Large intestine (tissue), 3 donors: ENCODE results near the gene NCOA6. TPM values are rescaled to one million over a fixed set of nuclear protein-coding genes. Genes with fewer than 3 reads are reported as not detected.

ENCODE experiments used
- DNase-seq, 2 donors: peaks; one replicate each; pipeline versions ENCODE4 v3.0.0 to v3.0.0-alpha.2; 2013
- H3K27ac ChIP-seq: one replicate; pipeline ENCODE4 v1.5.1; 2013; ENCODE audit warnings: low read length
- H3K27me3 ChIP-seq: 2 replicates; pipeline ENCODE4 v1.6.1; 2013; ENCODE audit warnings: low read length; ENCODE audit not compliant: control insufficient read depth, insufficient read depth
- H3K36me3 ChIP-seq: 2 replicates; pipeline ENCODE4 v1.6.1; 2013; ENCODE audit warnings: low read length; ENCODE audit not compliant: control insufficient read depth, insufficient read depth
- H3K4me1 ChIP-seq: one replicate; pipeline ENCODE4 v1.6.1; 2013; ENCODE audit warnings: low read length; ENCODE audit not compliant: control insufficient read depth, insufficient read depth
- H3K4me3 ChIP-seq: one replicate; pipeline ENCODE4 v1.5.1; 2013; ENCODE audit warnings: low read length
- H3K9me3 ChIP-seq: one replicate; pipeline ENCODE4 v1.6.1; 2013; ENCODE audit warnings: mild to moderate bottlenecking, low read depth, low read length, moderate library complexity; ENCODE audit not compliant: control insufficient read depth
- WGBS: methylation state at CpG from one replicate; pipeline ENCODE4 v1.1.5; 2013; ENCODE audit warnings: low lambda C conversion rate; ENCODE audit not compliant: insufficient coverage; 5-methylcytosine and 5-hydroxymethylcytosine counted together
- polyA plus RNA-seq: library from polyadenylated mRNA; unstranded; fragments of 120-200 nt; gene quantifications from one replicate; pipeline ENCODE4 v1.2.1, GENCODE V29; 2013

Gene NCOA6
- polyA plus RNA-seq, 1 donor = 25.7 TPM

- Histone ChIP-seq H3K27me3 (peaks cover 4% of the 10 kb centered on the region), H3K36me3 (peaks cover 3% of the 10 kb centered on the region), H3K4me1 (no peaks in the 10 kb centered on the region), H3K4me3 (no peak overlapping the region), H3K9me3 (peaks cover 3% of the 10 kb centered on the region), H3K27ac (no peak overlapping the region)
- WGBS = 100% methylated on average over 1 of the region's 12 CpGs
- DNase-seq = no peak
Observed at GRCh38 chr20:34862724-34863123, 37.3 kb upstream of the NCOA6 start.

- Histone ChIP-seq H3K27ac (no peak overlapping the region), H3K4me1 (no peaks in the 10 kb centered on the region), H3K4me3 (no peak overlapping the region), H3K9me3 (peaks cover 3% of the 10 kb centered on the region), H3K36me3 (peaks cover 3% of the 10 kb centered on the region), H3K27me3 (peaks cover 4% of the 10 kb centered on the region)
- DNase-seq = peak in 1 of 2 donors; percentile 52
- WGBS = no CpG with 5 or more reads among the region's 7 CpGs
Observed at GRCh38 chr20:34861386-34862084, 36.1 kb upstream of the NCOA6 start.

GRCh38 chr20:34859826-34860545 is 34.5 kb upstream of the NCOA6 start:
- DNase-seq = no peak
- Histone ChIP-seq H3K36me3 (peaks cover 3% of the 10 kb centered on the region), H3K9me3 (peaks cover 3% of the 10 kb centered on the region), H3K27ac (no peak overlapping the region), H3K27me3 (peaks cover 4% of the 10 kb centered on the region), H3K4me3 (no peak overlapping the region), H3K4me1 (no peaks in the 10 kb centered on the region)
- WGBS = no CpG with 5 or more reads among the region's 9 CpGs

GRCh38 chr20:34859367-34859766 is 33.9 kb upstream of the NCOA6 start:
- no peak overlapping the region for H3K4me3 ChIP-seq
- no CpG with 5 or more reads among the region's 26 CpGs for WGBS
- DNase-seq = no peak
- peaks cover 3% of the 10 kb centered on the region for H3K9me3 ChIP-seq
- H3K4me1 ChIP-seq = no peaks in the 10 kb centered on the region
- H3K27ac ChIP-seq = no peak overlapping the region
- H3K27me3 ChIP-seq = peaks cover 4% of the 10 kb centered on the region
- peaks cover 5% of the 10 kb centered on the region for H3K36me3 ChIP-seq

- WGBS = no CpG with 5 or more reads among the region's 4 CpGs
- H3K36me3 ChIP-seq = peaks cover 8% of the 10 kb centered on the region
Observed at GRCh38 chr20:34852298-34852697, 26.8 kb upstream of the NCOA6 start.

GRCh38 chr20:34850969-34851368 is 25.5 kb upstream of the NCOA6 start:
- Histone ChIP-seq H3K9me3 (no peaks in the 10 kb centered on the region), H3K27me3 (no peaks in the 10 kb centered on the region), H3K4me1 (no peaks in the 10 kb centered on the region), H3K4me3 (no peak overlapping the region), H3K36me3 (peaks cover 8% of the 10 kb centered on the region), H3K27ac (no peak overlapping the region)
- 100% methylated on average over 1 of the region's 14 CpGs for WGBS
- DNase-seq = no peak

More at GRCh38 chr20:34852298-34852697, 26.8 kb upstream of the NCOA6 start:
- Histone ChIP-seq H3K9me3 (no peaks in the 10 kb centered on the region), H3K27me3 (no peaks in the 10 kb centered on the region), H3K27ac (no peak overlapping the region), H3K4me3 (no peak overlapping the region), H3K4me1 (no peaks in the 10 kb centered on the region)
- DNase-seq = no peak

GRCh38 chr20:34849778-34850177 is 24.3 kb upstream of the NCOA6 start:
- no CpG with 5 or more reads among the region's 9 CpGs for WGBS
- H3K27me3 ChIP-seq = no peaks in the 10 kb centered on the region
- no peaks in the 10 kb centered on the region for H3K9me3 ChIP-seq
- no peak overlapping the region for H3K4me3 ChIP-seq
- no peaks in the 10 kb centered on the region for H3K4me1 ChIP-seq
- no peak overlapping the region for H3K27ac ChIP-seq
- H3K36me3 ChIP-seq = peaks cover 6% of the 10 kb centered on the region
- DNase-seq = no peak

GRCh38 chr20:34848597-34848996 is 23.1 kb upstream of the NCOA6 start:
- peaks cover 6% of the 10 kb centered on the region for H3K36me3 ChIP-seq
- no peaks in the 10 kb centered on the region for H3K27me3 ChIP-seq
- no peak overlapping the region for H3K27ac ChIP-seq
- no peak overlapping the region for H3K4me3 ChIP-seq
- DNase-seq = no peak
- no peaks in the 10 kb centered on the region for H3K4me1 ChIP-seq
- WGBS = 100% methylated on average over 1 of the region's 5 CpGs
- no peaks in the 10 kb centered on the region for H3K9me3 ChIP-seq

- Histone ChIP-seq H3K4me3 (no peak overlapping the region), H3K4me1 (no peaks in the 10 kb centered on the region), H3K36me3 (no peaks in the 10 kb centered on the region), H3K9me3 (no peaks in the 10 kb centered on the region), H3K27me3 (peaks cover 2% of the 10 kb centered on the region), H3K27ac (no peak overlapping the region)
- WGBS = 83% methylated on average over 2 of the region's 2 CpGs
- DNase-seq = no peak
Observed at GRCh38 chr20:34843421-34843820, 18.0 kb upstream of the NCOA6 start.

- no peak for DNase-seq
- Histone ChIP-seq H3K4me3 (no peak overlapping the region), H3K36me3 (no peaks in the 10 kb centered on the region), H3K9me3 (no peaks in the 10 kb centered on the region), H3K27me3 (peaks cover 2% of the 10 kb centered on the region), H3K27ac (no peak overlapping the region), H3K4me1 (no peaks in the 10 kb centered on the region)
- WGBS = 39% methylated on average over 2 of the region's 2 CpGs
Observed at GRCh38 chr20:34842143-34842542, 16.7 kb upstream of the NCOA6 start.
